Glutamatergic neuron (in vitro differentiated cells): ENCODE results near the gene PPP1R3C. TPM values are rescaled to one million over a fixed set of nuclear protein-coding genes. Genes with fewer than 3 reads are reported as not detected.

Source experiments
- DNase-seq: peaks from one replicate; pipeline ENCODE4 v3.0.0; 2022
- H3K27ac Mint-ChIP-seq: one replicate; pipeline ENCODE4 v1.8.0; 2020; ENCODE audit warnings: mild to moderate bottlenecking, mixed read lengths, inconsistent platforms; ENCODE audit not compliant: unreplicated experiment
- H3K27me3 Mint-ChIP-seq: one replicate; pipeline ENCODE4 v1.8.0; 2020; ENCODE audit warnings: mild to moderate bottlenecking, moderate library complexity, mixed read lengths, inconsistent platforms; ENCODE audit not compliant: unreplicated experiment
- H3K36me3 Mint-ChIP-seq: one replicate; pipeline ENCODE4 v1.8.0; 2020; ENCODE audit warnings: mild to moderate bottlenecking, mixed read lengths, inconsistent platforms; ENCODE audit not compliant: unreplicated experiment
- H3K4me1 Mint-ChIP-seq: one replicate; pipeline ENCODE4 v1.8.0; 2020; ENCODE audit warnings: mild to moderate bottlenecking, low read depth, mixed read lengths, inconsistent platforms; ENCODE audit not compliant: unreplicated experiment
- H3K4me3 Mint-ChIP-seq: one replicate; pipeline ENCODE4 v1.8.0; 2020; ENCODE audit warnings: mild to moderate bottlenecking, mixed read lengths, inconsistent platforms; ENCODE audit not compliant: unreplicated experiment
- H3K9me3 Mint-ChIP-seq: one replicate; pipeline ENCODE4 v1.8.0; 2020; ENCODE audit warnings: mild to moderate bottlenecking, moderate library complexity, mixed read lengths, inconsistent platforms; ENCODE audit not compliant: unreplicated experiment
- CTCF ChIP-seq: fragments of 200-600 bp; sonication (generic); IDR thresholded peaks from one replicate; pipeline ENCODE4 v1.5.0; 2021; ENCODE audit not compliant: partially characterized antibody, unreplicated experiment
- total RNA-seq: library from RNA; stranded (reverse); fragmentation: NEBNext Ultra II Directional; extraction: Animal tissue kit (Norgen Biotek cat#: 25700); gene quantifications from one replicate; pipeline ENCODE4 v1.2.1, GENCODE V29; 2021; ENCODE audit not compliant: unreplicated experiment

Gene PPP1R3C
- total RNA-seq, 1 donor from 2014 or later = 19.4 TPM

- DNase-seq = no peak
- peaks cover 1% of the 10 kb centered on the region for H3K9me3 Mint-ChIP-seq
- H3K4me3 Mint-ChIP-seq = no peak overlapping the region
- H3K27me3 Mint-ChIP-seq = peaks cover under 1% of the 10 kb centered on the region
- TF ChIP-seq CTCF = no peak
- H3K36me3 Mint-ChIP-seq = no peaks in the 10 kb centered on the region
- peak overlapping the region; percentile 41 for H3K27ac Mint-ChIP-seq
- H3K4me1 Mint-ChIP-seq = peaks cover 26% of the 10 kb centered on the region
Measured at GRCh38 chr10:91598211-91598977, 34.5 kb downstream of the PPP1R3C start.

DNA sequence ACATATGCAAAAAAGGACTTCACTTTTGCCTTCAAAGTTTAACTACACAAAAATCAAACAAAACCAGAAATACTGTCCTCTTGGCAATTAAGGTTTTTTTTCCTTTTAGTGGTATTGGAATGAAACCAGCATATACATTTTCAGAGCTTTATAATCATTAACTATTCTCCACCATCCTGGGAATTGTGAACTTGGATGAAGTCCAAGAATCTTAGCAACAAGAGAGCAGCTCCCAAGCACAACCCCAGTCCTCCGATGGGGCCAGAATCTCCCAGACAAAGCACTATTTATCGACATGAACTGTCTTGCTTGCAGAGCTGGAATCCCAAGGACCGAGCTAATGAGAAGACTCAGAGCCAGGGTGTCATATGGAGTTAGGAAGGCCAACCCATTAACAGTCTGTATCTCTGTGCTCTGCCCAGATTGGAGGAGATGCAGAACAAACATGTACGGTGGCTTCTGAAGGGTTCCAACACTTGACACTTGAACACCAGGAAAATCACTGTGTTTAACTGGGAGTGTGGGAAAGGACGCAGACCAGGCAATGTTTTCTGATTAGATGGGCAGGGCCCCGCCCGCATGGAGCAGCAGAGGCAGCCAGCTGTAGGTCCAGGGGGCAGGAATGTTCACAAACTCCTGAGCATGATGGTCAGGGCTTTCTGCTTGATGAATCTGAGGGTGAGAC, 35.5 kb downstream of the PPP1R3C start:
- no peak overlapping the region for H3K4me3 Mint-ChIP-seq
- TF ChIP-seq CTCF = no peak
- no peak for DNase-seq
- no peaks in the 10 kb centered on the region for H3K36me3 Mint-ChIP-seq
- peaks cover 37% of the 10 kb centered on the region for H3K4me1 Mint-ChIP-seq
- peaks cover 6% of the 10 kb centered on the region for H3K9me3 Mint-ChIP-seq
- H3K27me3 Mint-ChIP-seq = peaks cover 4% of the 10 kb centered on the region
- peak overlapping the region; percentile 6 for H3K27ac Mint-ChIP-seq

GRCh38 chr10:91596825-91597196, 36.1 kb downstream of the PPP1R3C start:
- Mint-ChIP-seq H3K27me3 (peaks cover 6% of the 10 kb centered on the region), H3K36me3 (no peaks in the 10 kb centered on the region), H3K4me3 (no peak overlapping the region), H3K4me1 (peaks cover 41% of the 10 kb centered on the region), H3K27ac (no peak overlapping the region), H3K9me3 (peaks cover 10% of the 10 kb centered on the region)
- TF ChIP-seq CTCF = no peak
- DNase-seq = no peak

DNA sequence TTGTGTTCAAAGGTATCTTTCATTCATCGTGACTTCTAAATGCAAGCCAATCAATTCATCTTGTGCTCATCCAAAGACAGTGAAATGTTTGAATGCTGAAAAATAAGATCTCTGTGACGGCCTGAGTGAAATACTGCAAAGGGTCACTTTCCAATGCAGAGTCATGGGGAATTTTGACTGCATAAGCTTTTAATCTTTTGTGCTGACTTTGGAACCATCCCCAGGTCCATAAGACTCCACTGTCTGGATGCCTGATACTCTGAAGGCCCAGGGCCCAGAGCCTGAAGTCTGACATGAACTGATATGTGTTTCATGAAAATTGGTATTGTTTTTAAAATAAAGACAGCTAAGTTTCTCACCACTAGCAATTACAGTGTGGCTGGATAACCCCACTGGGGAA, 39.0 kb downstream of the PPP1R3C start:
- no peaks in the 10 kb centered on the region for H3K36me3 Mint-ChIP-seq
- peaks cover 10% of the 10 kb centered on the region for H3K27me3 Mint-ChIP-seq
- TF ChIP-seq CTCF = no peak
- H3K9me3 Mint-ChIP-seq = peaks cover 19% of the 10 kb centered on the region
- peak overlapping the region; percentile 11 for H3K27ac Mint-ChIP-seq
- peaks cover 63% of the 10 kb centered on the region for H3K4me1 Mint-ChIP-seq
- DNase-seq = no peak
- H3K4me3 Mint-ChIP-seq = peak overlapping the region; percentile 14

GRCh38 chr10:91593366-91593765, 39.5 kb downstream of the PPP1R3C start:
- Mint-ChIP-seq H3K4me1 (peaks cover 63% of the 10 kb centered on the region), H3K27me3 (peaks cover 10% of the 10 kb centered on the region), H3K27ac (peak overlapping the region; percentile 100), H3K36me3 (no peaks in the 10 kb centered on the region), H3K9me3 (peaks cover 20% of the 10 kb centered on the region), H3K4me3 (peak overlapping the region; percentile 44)
- DNase-seq = no peak
- TF ChIP-seq CTCF = no peak
